Measurements from ENCODE around the gene PEX26. TPM values are rescaled to one million over a fixed set of nuclear protein-coding genes. Genes with fewer than 3 reads are reported as not detected.

Gene PEX26
- total and polyA plus RNA-seq, 2 of the 13 experiments (the other 11 are each of a cell fraction or from before 2014, with no cell fraction given) = 10.6 to 25.1 TPM

- no peak for ATAC-seq
Observed at GRCh38 chr22:18048041-18048440, 29.7 kb upstream of the PEX26 start.

GRCh38 chr22:18048441-18048898, 29.3 kb upstream of the PEX26 start:
- no peak for ATAC-seq
- Histone ChIP-seq H3K4me3 (replicated peaks in 1 of 3; ENCODE audit: insufficient read depth in 1 of 3, low read depth in 2 of 3, low read length in 3 of 3) (no peak overlapping the region), H3K79me2 (ENCODE audit: insufficient read depth, low read length) (no peaks in the 10 kb centered on the region), H3K4me1 (ENCODE audit: insufficient read depth, low read length) (peaks cover 39% of the 10 kb centered on the region), H2AFZ (ENCODE audit: low read length) (no peak overlapping the region), H3K4me2 (ENCODE audit: low read depth, low read length) (no peak overlapping the region), H3K36me3 (replicated peaks in 1 of 2; ENCODE audit: control insufficient read depth in 1 of 2, insufficient read depth in 2 of 2, low read length in 2 of 2) (no peaks in the 10 kb centered on the region), H3K9me3 (ENCODE audit: low read length) (no peaks in the 10 kb centered on the region), H3K9ac (ENCODE audit: insufficient read depth, low read depth, low read length) (no peak overlapping the region), H3K27me3 (ENCODE audit: control insufficient read depth in 1 of 2, insufficient read depth in 2 of 2, low read length in 2 of 2) (no peaks in the 10 kb centered on the region), H3K27ac (ENCODE audit: extremely low read length, insufficient read depth, low read length) (no peak overlapping the region), H4K20me1 (ENCODE audit: insufficient read depth, low read length) (no peaks in the 10 kb centered on the region)
- POLR2A ChIA-PET = no interaction called here
- intact Hi-C loops (cut with micrococcal nuclease; ENCODE audit: unreplicated experiment) (no loop called here), in situ Hi-C loops (cut with HindIII; ENCODE audit: extremely low pct_ligation_motif_present, low pct_unique_long_range_greater_than_20kb) (no loop called here)
- 86% methylated on average over 29 of the region's 29 CpGs for WGBS (ENCODE audit: low lambda C conversion rate)
- no peak for FAIRE-seq
- DNase-seq (ENCODE audit: low spot score) = no peak
- CTCF ChIA-PET (ENCODE audit: low intra/inter-chr PET ratio, low total read pairs) = no interaction called here
- BruUV-seq (replicated peaks) = no TSS peak
- TF ChIP-seq PBX2 (CRISPR knock-in tag; IDR thresholded peaks at IDR 0.05) (no peak), ZNF557 (CRISPR knock-in tag; IDR thresholded peaks at IDR 0.05) (no peak), ZNF292 (CRISPR knock-in tag; IDR thresholded peaks at IDR 0.05; ENCODE audit: borderline replicate concordance, low read depth) (no peak), ZNF577 (CRISPR knock-in tag; IDR thresholded peaks at IDR 0.05; ENCODE audit: borderline replicate concordance, low read depth) (no peak), ZNF281 (CRISPR knock-in tag; IDR thresholded peaks at IDR 0.05; ENCODE audit: borderline replicate concordance) (no peak), RAD21 (CRISPR knock-in tag; IDR thresholded peaks at IDR 0.05) (no peak), ZNF83 (CRISPR knock-in tag; IDR thresholded peaks at IDR 0.05; ENCODE audit: borderline replicate concordance) (no peak), MXD1 (CRISPR knock-in tag; IDR thresholded peaks at IDR 0.05) (no peak), ATF1 (CRISPR knock-in tag; IDR thresholded peaks at IDR 0.05) (no peak), PCBP2 (optimal IDR thresholded peaks at IDR 0.05; ENCODE audit: low read depth, low read length, poor library complexity, severe bottlenecking) (no peak), ZNF468 (CRISPR knock-in tag; IDR thresholded peaks at IDR 0.05) (no peak), ZBTB43 (CRISPR knock-in tag; conservative IDR thresholded peaks at IDR 0.05) (no peak)

More at GRCh38 chr22:18048041-18048440, 29.7 kb upstream of the PEX26 start:
- ChIA-PET POLR2A (no interaction called here), CTCF (ENCODE audit: low intra/inter-chr PET ratio, low total read pairs) (no interaction called here)
- Histone ChIP-seq H4K20me1 (ENCODE audit: insufficient read depth, low read length) (no peaks in the 10 kb centered on the region), H3K4me2 (ENCODE audit: low read depth, low read length) (no peak overlapping the region), H3K9ac (ENCODE audit: insufficient read depth, low read depth, low read length) (no peak overlapping the region), H3K9me3 (ENCODE audit: low read length) (no peaks in the 10 kb centered on the region), H3K4me1 (ENCODE audit: insufficient read depth, low read length) (peaks cover 43% of the 10 kb centered on the region), H3K79me2 (ENCODE audit: insufficient read depth, low read length) (no peaks in the 10 kb centered on the region), H2AFZ (ENCODE audit: low read length) (no peak overlapping the region), H3K27me3 (ENCODE audit: control insufficient read depth in 1 of 2, insufficient read depth in 2 of 2, low read length in 2 of 2) (no peaks in the 10 kb centered on the region), H3K4me3 (replicated peaks in 1 of 3; ENCODE audit: insufficient read depth in 1 of 3, low read depth in 2 of 3, low read length in 3 of 3) (no peak overlapping the region), H3K27ac (ENCODE audit: extremely low read length, insufficient read depth, low read length) (no peak overlapping the region), H3K36me3 (replicated peaks in 1 of 2; ENCODE audit: control insufficient read depth in 1 of 2, insufficient read depth in 2 of 2, low read length in 2 of 2) (no peaks in the 10 kb centered on the region)
- FAIRE-seq (no peak), DNase-seq (ENCODE audit: low spot score) (no peak)
- WGBS (ENCODE audit: low lambda C conversion rate) = 68% methylated on average over 9 of the region's 9 CpGs
- in situ Hi-C loops (cut with HindIII; ENCODE audit: extremely low pct_ligation_motif_present, low pct_unique_long_range_greater_than_20kb) (no loop called here), intact Hi-C loops (cut with micrococcal nuclease; ENCODE audit: unreplicated experiment) (no loop called here)
- no peak for TF ChIP-seq BRD4 (CRISPR knock-in tag; IDR thresholded peaks at IDR 0.05)
- TF ChIP-seq ZNF33B (CRISPR knock-in tag; IDR thresholded peaks at IDR 0.05) = no peak
- no peak for TF ChIP-seq SALL1 (CRISPR knock-in tag; IDR thresholded peaks at IDR 0.05)
- no peak for TF ChIP-seq NFIC (IDR thresholded peaks at IDR 0.05; ENCODE audit: low read length)
- TF ChIP-seq ZNF589 (CRISPR knock-in tag; conservative IDR thresholded peaks at IDR 0.05) = no peak
- no peak for TF ChIP-seq TBP (CRISPR knock-in tag; IDR thresholded peaks at IDR 0.05)
- BruUV-seq (replicated peaks) = no TSS peak
